ENCODE data around the gene SKA2.
A peak's percentile ranks its signal among the peaks of the same experiment; 100 is the strongest.
"Not testable (repeated sequence)": the region's sequence is repeated elsewhere in the genome, so short reads cannot be mapped to it uniquely, and the experiment has no call there.

Gene SKA2

DNA sequence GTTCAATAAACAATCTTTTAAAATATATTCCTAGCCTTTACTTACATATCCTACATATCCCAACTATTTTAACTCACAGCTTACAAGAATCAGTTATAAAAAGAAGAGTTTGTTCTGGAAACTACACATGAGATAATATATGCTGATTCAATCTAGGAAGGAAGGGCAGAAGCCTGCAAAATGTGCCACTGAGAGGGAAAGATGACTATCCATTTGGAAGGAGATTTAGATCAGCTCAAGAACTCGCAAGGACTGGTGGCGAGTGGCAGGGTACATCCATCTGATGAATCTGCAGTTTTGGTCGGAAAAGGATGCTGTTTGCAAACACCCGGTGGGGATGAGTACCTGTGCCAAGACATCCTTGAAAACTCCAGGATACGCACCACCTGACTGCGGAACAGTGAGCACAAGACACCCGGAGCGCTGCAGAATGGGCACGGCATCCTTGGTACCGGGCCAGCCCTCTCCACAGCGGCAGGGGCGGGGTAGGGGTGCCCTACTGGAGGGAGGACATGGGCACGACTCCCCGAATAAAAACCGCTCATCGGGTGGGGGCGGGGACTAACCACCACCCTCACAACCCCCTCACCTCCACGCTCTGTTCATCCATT lies 49.0 kb downstream of the SKA2 start:
- DNase-seq (ENCODE audit: extremely low read depth in 1 of 2, low read depth in 1 of 2), result peak; percentile 41 to 48

DNA sequence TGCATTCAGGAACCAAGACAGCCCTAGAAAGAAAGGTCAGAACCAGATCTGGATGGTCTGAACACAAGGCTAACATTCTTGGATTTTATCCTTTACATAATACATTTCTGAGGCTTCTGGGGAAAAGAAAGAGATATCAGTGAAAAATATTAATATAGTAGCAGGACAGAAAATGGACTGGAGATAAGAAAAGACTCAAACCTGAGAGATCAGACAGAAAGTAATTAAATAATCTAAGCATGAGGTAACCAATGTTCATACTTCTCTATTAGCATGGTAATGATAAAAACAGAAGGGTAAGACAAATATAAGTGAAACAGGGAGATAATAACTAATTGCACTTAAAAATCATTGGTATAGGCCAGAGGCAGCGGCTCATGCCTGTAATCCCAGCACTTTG lies 53.8 kb downstream of the SKA2 start:
- DNase-seq (ENCODE audit: extremely low read depth in 1 of 2, low read depth in 1 of 2), result no peak

DNA sequence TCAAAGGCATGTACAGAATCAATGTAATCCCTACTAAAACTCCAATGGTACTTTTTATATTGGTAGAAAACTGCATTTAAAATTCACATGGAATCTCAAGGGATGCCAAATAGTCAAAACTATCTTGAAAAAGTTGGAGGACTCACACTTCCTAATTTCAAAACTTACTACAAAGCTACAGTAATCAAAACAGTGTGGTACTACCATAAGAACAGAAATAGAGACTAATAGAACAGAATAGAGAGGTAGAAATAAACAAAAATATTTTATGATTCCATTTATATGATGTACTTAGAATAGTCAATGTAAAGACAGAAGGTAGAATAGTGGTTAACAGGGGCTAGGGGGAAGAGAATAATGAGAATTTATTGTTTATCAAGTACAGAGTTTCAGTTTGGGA lies 57.1 kb downstream of the SKA2 start:
- DNase-seq (ENCODE audit: extremely low read depth in 1 of 2, low read depth in 1 of 2), result no peak

DNA sequence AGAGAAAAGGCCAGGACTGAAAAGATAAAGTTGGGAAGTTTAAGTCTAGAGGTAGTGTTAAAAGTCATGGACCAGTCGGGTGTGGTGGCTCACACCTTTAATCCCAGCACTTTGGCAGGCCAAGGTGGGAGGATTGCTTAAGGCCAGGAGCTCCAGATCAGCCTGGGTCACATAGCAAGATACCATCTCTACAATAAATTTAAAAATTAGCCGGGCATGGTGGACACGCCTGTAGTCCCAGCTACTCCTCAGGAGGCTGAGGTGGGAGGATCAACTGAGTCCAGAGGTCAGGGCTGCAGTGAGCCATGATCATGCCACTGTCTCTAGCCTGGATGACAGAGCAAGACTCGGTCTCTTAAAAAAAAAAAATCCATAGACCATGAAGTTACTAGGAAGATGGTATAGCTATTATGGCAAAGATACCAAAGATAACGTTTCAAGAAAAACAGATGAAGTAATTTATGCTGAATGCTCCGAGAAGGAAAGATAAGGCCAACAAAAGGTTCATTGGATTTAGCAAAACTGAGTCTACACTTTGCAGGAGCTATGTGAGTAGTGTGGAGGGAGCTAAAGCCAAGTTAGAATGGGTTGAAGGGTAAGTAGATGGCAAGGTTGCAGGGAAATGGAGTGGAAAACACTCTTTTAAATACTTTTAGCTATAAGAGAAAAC lies 60.0 kb downstream of the SKA2 start:
- no peak for DNase-seq (ENCODE audit: extremely low read depth in 1 of 2, low read depth in 1 of 2)

DNA sequence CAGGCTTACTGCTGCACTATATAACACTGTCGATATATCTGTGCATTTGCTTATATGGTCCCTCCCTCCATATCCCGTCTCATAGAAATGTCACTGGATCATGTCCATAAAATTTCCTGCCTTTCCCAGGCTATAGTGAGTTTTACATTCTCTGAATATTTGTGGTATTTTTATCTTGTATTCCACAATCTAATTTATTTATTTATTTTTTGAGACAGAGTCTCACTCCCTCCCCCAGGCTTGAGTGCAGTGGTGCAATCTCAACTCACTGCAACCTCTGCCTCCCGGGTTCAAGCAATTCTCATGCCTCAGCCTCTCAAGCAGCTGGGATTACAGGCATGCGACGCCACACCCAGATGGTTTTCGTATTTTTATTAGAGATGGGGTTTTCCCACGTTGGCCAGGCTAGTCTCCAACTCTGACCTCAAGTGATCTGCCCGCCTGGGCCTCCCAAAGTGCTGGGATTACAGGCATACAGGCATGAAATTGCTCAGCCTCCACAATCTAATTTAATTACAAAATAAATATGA lies 61.2 kb downstream of the SKA2 start:
- DNase-seq (ENCODE audit: extremely low read depth in 1 of 2, low read depth in 1 of 2), result no peak

DNA sequence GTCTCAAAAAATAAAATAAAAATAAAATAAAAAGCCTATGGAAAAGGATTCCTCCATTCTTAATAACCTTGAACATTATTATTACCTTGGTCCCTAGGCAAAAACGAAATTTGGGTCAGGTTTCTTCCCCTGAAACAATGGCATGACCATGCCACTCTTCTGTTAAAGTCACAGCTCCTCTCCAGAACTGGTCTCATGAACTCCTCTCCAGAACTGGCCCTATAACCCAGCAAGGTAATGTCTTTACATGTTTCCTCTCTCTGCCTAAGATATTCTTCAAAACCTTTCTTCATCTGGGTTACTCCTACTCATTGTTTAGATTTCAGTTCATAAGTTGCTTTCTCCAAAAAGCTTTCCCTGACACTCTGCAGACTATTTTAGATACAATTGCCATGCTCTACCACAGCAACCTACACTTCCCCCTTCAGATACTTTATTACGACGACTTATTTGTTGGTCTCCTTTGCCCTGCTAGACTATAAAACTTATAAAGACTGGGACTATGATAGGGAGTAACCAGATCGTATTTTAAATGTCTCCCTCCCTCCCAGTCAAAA lies 61.8 kb downstream of the SKA2 start:
- DNase-seq (ENCODE audit: extremely low read depth in 1 of 2, low read depth in 1 of 2), result no peak

DNA sequence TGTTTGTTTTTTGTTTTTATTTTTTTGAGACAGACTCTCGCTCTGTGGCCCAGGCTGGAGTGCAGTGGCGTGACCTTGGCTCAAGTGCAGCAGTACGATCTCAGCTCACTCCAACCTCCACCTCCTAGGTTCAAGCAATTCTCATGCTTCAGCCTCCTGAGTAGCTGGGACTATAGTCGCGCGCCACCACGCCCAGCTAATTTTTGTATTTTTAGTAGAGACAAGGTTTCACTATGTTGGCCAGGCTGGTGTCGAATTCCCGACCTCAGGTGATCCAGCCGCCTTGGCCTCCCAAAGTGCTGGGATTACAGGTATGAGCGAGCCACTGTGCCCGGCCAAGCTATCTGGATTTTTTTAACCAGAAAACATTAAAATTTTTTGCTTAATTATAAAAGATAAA lies 64.4 kb downstream of the SKA2 start:
- DNase-seq (ENCODE audit: extremely low read depth in 1 of 2, low read depth in 1 of 2), result not testable (repeated sequence)

DNA sequence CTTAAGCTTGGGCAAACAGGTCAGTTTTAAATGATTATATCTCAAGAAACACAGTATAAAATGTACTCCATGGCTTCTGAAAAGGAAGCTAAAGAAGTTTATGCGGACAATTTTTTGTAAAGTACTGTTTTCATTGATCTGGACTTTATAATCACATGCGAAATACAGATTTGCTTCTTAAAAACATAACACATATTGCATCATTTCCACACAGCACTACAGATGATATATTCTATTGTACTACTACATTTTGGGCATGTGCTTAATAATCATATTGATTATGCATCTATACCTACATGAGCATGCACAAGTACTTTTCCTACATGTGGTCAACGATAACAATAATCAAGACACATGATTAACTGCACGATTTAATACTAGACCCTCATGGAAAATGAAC lies 70.8 kb downstream of the SKA2 start:
- no peak for DNase-seq (ENCODE audit: extremely low read depth in 1 of 2, low read depth in 1 of 2)

DNA sequence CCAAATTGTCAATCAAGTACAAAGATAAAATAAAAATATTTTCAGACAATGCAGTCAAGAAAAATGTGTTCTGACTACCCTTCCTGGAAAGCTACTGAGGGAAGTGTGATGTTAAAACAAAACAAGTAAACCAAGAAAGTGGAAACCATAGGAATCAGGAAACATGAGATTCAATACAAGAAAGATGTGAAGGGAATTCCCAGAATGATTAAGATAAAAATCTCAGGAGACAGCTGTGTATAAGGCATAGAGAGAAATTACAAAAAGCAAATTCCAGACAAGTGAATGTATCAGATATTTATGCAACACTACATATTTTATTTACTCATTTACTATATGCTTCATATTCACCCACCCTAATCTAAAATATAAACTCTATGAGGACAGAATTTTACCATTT lies 80.5 kb downstream of the SKA2 start:
- DNase-seq (ENCODE audit: extremely low read depth in 1 of 2, low read depth in 1 of 2), result no peak

DNA sequence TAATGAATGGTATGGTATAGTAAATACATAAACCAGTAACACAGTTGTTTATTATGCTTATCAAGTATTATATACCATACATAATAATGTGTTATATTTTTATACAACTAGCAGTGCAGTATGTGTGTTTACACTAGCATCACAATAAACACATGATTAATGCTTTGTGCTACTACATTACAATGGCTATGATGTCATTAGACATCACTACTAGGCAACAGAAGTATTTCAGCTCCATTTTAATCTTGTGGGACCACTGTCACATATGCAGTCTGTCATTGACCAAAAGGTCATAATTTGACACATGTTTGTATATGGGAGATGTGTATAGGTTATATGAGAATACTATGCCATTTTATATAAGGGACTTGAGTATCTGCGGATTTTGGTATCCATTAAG lies 81.0 kb downstream of the SKA2 start:
- DNase-seq (ENCODE audit: extremely low read depth in 1 of 2, low read depth in 1 of 2), result no peak

DNA sequence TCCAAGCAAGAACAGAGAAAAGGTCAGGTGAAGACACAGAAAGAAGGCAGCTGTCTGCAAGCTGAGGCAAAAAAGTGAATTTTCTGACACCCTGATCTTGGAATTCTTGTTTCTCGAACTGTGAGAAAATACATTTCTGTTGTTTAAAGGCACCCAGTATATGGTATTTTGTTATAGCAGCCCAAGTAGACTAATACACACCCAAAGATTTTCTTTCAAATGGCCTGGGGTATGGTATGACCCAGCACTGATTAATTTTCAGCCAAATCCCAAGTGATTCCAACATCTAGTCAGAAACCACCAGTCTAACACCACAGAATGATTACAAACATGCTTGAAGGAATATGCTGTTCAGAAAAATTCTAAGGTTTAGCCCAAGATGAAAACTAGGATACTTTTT lies 85.1 kb downstream of the SKA2 start:
- no peak for DNase-seq (ENCODE audit: extremely low read depth in 1 of 2, low read depth in 1 of 2)

DNA sequence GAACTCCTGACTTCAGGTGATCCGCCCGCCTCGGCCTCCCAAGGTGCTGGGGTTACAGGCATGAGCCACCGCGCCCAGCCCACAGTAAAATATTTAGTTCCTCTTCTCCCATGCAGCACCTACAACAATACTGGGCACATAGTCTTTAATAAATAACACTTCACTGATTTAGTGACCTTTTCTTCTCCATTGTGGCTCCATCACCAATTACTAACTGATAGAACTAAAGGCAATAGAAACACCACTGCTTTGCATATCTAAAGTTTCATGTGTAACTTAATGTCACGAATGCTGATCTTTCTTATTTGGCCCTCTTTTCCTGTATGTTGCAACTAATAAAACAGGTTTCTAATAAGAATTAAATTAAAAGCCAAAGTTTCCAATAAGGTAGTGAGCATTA lies 87.2 kb downstream of the SKA2 start:
- DNase-seq (ENCODE audit: extremely low read depth in 1 of 2, low read depth in 1 of 2), result no peak

DNA sequence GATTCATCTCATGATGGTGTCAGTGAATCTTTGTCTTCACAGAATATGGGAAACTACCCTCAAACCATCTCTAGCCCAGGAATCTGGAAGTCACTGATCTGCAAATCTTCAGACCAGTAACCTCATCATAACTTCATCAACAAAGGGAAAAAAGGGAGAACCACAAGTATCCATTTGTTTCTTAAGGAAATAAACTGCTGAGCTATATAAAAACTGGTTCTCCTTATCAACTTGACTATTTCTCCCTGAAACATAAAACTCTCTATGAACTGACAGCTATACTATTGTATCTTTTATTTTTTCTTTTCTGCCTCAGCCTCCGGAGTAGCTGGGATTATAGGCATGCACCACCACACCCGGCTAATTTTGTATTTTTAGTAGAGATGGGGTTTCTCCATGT lies 87.6 kb downstream of the SKA2 start:
- no peak for DNase-seq (ENCODE audit: extremely low read depth in 1 of 2, low read depth in 1 of 2)

DNA sequence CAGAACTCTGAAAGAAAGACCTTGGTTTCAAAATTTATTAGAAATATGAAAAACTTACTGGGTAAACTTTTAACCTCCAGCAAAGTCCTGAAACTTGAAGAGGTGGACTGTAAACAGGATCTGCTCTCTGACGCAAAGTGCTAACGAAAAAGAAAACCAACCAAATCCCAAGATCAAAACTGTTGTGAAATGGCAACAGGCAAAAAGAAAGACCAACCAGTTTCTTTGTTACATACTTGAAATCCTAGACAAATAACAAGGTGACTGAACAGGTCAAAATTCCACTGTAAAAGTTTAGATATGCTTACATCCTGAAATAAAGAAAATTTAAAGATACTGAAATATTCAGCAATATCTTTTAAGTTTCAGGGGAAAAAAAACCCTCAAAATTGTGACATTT lies 92.5 kb downstream of the SKA2 start:
- DNase-seq (ENCODE audit: extremely low read depth in 1 of 2, low read depth in 1 of 2), result no peak

Measured in stimulated activated CD8-positive, alpha-beta memory T cell treated with anti-CD3 and anti-CD28 coated beads, Interleukin-7, amount 100 ng/mL, for 48 hours (primary cell).